Activated T-cell treated with anti-CD3 and anti-CD28 coated beads for 4 hours (primary cell): ENCODE results near the gene VPS41.

Experiments
- DNase-seq: peaks from one replicate; pipeline ENCODE4 v3.0.0-alpha.2; 2020

VPS41 gene

GRCh38 chr7:38851321-38851720 lies 57.7 kb downstream of the VPS41 start:
- no peak for DNase-seq

GRCh38 chr7:38846280-38846679 lies 62.7 kb downstream of the VPS41 start:
- DNase-seq, result no peak

GRCh38 chr7:38844952-38845563 lies 63.9 kb downstream of the VPS41 start:
- DNase-seq, result no peak

GRCh38 chr7:38842746-38843145 lies 66.2 kb downstream of the VPS41 start:
- no peak for DNase-seq

- no peak for DNase-seq
Observed at GRCh38 chr7:38840736-38841460, 68.1 kb downstream of the VPS41 start.

GRCh38 chr7:38839851-38840250 lies 69.1 kb downstream of the VPS41 start:
- DNase-seq, result no peak

- DNase-seq, result no peak
Observed at GRCh38 chr7:38838725-38839385, 70.1 kb downstream of the VPS41 start.

GRCh38 chr7:38834357-38834756 lies 74.6 kb downstream of the VPS41 start:
- DNase-seq, result no peak

- no peak for DNase-seq
Observed at GRCh38 chr7:38833329-38833728, 75.7 kb downstream of the VPS41 start.

GRCh38 chr7:38831259-38831996 lies 77.6 kb downstream of the VPS41 start:
- no peak for DNase-seq

GRCh38 chr7:38830826-38831225 lies 78.2 kb downstream of the VPS41 start:
- DNase-seq, result no peak

GRCh38 chr7:38829488-38830165 lies 79.4 kb downstream of the VPS41 start:
- no peak for DNase-seq

GRCh38 chr7:38828026-38828425 lies 81.0 kb downstream of the VPS41 start:
- DNase-seq, result no peak

GRCh38 chr7:38825721-38826440 lies 83.1 kb downstream of the VPS41 start:
- no peak for DNase-seq

GRCh38 chr7:38824948-38825347 lies 84.0 kb downstream of the VPS41 start:
- no peak for DNase-seq

GRCh38 chr7:38822549-38822948 lies 86.4 kb downstream of the VPS41 start:
- no peak for DNase-seq

- no peak for DNase-seq
Observed at GRCh38 chr7:38820571-38820970, 88.4 kb downstream of the VPS41 start.

GRCh38 chr7:38819463-38819862 lies 89.5 kb downstream of the VPS41 start:
- no peak for DNase-seq

- no peak for DNase-seq
Observed at GRCh38 chr7:38817526-38817925, 91.5 kb downstream of the VPS41 start.

GRCh38 chr7:38813768-38814167 lies 95.2 kb downstream of the VPS41 start:
- DNase-seq, result no peak

- no peak for DNase-seq
Observed at GRCh38 chr7:38806912-38807311, 102.1 kb downstream of the VPS41 start.

GRCh38 chr7:38801786-38802185 lies 107.2 kb downstream of the VPS41 start:
- DNase-seq, result no peak
